MCF 10A (cell line): Measurements from ENCODE around the gene EME2. TPM values are rescaled to one million over a fixed set of nuclear protein-coding genes. Genes with fewer than 3 reads are reported as not detected.

Source experiments
- BruUV-seq: library from RNA; stranded (reverse); fragments of 400-500 nt; replicated peaks from 2 replicates; lab custom pipeline; 2021; lab: Mats Ljungman, UMichigan
- CTCF ChIA-PET: fragments of 300-600 bp; sonication (Branson Sonifier 250); formaldehyde crosslinking; extraction: SDS; loops from one replicate; lab custom pipeline; 2021; ENCODE audit warnings: antibody characterized with exemption, inconsistent platforms; lab: Yijun Ruan, JAX
- POLR2A ChIA-PET: fragments of 300-600, 350-650 bp; sonication (Branson Sonifier 250); formaldehyde crosslinking; extraction: SDS; loops from one replicate; lab custom pipeline; 2020; ENCODE audit warnings: antibody characterized with exemption, inconsistent platforms; lab: Yijun Ruan, JAX
- DNase-seq: peaks from one replicate; pipeline ENCODE4 v3.0.0-alpha.2; 2018; ENCODE audit not compliant: unreplicated experiment
- H3K27ac Mint-ChIP-seq: one replicate; pipeline ENCODE4 v1.8.0; 2022; ENCODE audit warnings: mild to moderate bottlenecking, low read depth, mixed read lengths; ENCODE audit not compliant: unreplicated experiment
- H3K27me3 Mint-ChIP-seq: one replicate; pipeline ENCODE4 v1.8.0; 2022; ENCODE audit warnings: mixed read lengths; ENCODE audit not compliant: insufficient read depth, unreplicated experiment
- H3K36me3 Mint-ChIP-seq: one replicate; pipeline ENCODE4 v1.8.0; 2022; ENCODE audit warnings: mild to moderate bottlenecking, moderate library complexity, mixed read lengths; ENCODE audit not compliant: insufficient read depth, unreplicated experiment
- H3K4me1 Mint-ChIP-seq: one replicate; pipeline ENCODE4 v1.8.0; 2022; ENCODE audit warnings: mixed read lengths; ENCODE audit not compliant: insufficient read depth, unreplicated experiment
- H3K4me3 Mint-ChIP-seq: one replicate; pipeline ENCODE4 v1.8.0; 2022; ENCODE audit warnings: mild to moderate bottlenecking, moderate library complexity, mixed read lengths; ENCODE audit not compliant: unreplicated experiment
- H3K9me3 Mint-ChIP-seq: one replicate; pipeline ENCODE4 v1.8.0; 2022; ENCODE audit warnings: mixed read lengths; ENCODE audit not compliant: unreplicated experiment
- intact Hi-C: fragments of 100-400 bp; cut with micrococcal nuclease; formaldehyde crosslinking; loops from 2 replicates; pipeline ENCODE4 v1.14.1; 2022
- total RNA-seq: library from RNA; stranded (reverse); gene quantifications from 2 replicates; pipeline ENCODE4 v1.2.3, GENCODE V29; 2022
- TF ChIP-seq, protein P1 (sequence below): fragments of 200-600 bp; IDR thresholded peaks from one replicate; pipeline ENCODE4 v1.8.0; 2022; ENCODE audit warnings: antibody characterized with exemption, mild to moderate bottlenecking; ENCODE audit not compliant: unreplicated experiment

The EME2 gene
- total RNA-seq, 1 experiment from 2014 or later: 20.6 TPM

DNA sequence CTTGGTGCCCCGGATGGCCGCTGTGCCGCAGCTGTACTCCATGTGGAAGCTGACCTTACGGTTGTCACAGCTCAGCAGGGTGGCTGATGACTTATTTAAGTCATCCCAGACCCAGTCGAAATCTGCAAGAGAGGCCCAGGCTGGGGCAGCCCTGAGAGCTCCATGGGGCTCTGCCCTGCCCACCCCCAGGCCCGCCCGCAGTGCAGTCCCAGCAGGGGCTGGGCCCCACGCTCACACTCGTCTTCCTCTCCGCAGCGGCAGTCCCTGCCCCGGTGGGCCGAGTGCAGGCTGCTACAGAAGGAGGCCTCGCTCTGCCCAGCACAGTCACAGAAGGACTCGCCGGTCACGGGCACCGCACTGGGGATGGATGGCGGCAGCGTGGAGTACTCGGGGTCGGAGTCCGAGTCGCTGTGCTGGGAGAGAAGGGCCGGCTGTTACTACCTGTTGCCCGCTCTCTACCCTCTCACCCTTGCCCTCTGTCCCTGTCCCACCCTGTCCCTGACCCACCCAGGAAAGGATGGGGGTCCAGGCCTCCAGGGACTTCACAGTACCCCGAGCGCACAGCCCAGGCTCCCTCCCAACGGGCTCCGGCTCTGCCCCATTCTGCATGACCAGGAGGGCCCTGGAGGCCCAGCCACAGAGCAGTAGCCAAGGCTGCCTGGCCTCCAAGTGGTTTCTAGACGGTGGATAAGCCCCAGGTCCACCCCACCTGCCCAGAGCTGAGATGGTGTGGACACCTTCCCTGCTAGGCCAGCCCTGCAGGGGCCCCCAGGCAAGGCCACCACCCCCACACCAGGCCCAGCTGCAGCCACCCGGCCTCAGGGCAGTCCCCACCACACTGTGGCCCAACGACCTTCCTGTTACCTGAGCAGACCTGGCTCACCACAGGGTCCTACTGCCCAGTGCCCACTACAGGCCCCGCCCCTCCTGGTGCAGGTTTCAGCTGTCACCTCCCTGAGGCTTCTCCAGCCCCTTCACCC is 5.9 kb downstream of the EME2 start:
- Mint-ChIP-seq H3K36me3 (peaks cover 61% of the 10 kb centered on the region), H3K27ac (no peak overlapping the region), H3K9me3 (no peaks in the 10 kb centered on the region), H3K27me3 (no peaks in the 10 kb centered on the region), H3K4me1 (peaks cover 4% of the 10 kb centered on the region), H3K4me3 (no peak overlapping the region)
- no TSS peak for BruUV-seq
- intact Hi-C loops: no loop called here
- DNase-seq: no peak
- ChIA-PET POLR2A (interaction anchor here (0.6 to 6.1 kb wide), 3 partner anchors 7 to 376 kb away, joined by 3 to 137 read pairs (median 5); partner anchors contain the start of genes EME2, JPT2, MRPS34 and NME3), CTCF (interaction anchor here (0.6 to 1.1 kb wide), 3 partner anchors 30 to 1066 kb away, joined by 3 to 4 read pairs (median 3); no protein-coding TSS in a partner anchor)
- TF ChIP-seq, protein P1, sequence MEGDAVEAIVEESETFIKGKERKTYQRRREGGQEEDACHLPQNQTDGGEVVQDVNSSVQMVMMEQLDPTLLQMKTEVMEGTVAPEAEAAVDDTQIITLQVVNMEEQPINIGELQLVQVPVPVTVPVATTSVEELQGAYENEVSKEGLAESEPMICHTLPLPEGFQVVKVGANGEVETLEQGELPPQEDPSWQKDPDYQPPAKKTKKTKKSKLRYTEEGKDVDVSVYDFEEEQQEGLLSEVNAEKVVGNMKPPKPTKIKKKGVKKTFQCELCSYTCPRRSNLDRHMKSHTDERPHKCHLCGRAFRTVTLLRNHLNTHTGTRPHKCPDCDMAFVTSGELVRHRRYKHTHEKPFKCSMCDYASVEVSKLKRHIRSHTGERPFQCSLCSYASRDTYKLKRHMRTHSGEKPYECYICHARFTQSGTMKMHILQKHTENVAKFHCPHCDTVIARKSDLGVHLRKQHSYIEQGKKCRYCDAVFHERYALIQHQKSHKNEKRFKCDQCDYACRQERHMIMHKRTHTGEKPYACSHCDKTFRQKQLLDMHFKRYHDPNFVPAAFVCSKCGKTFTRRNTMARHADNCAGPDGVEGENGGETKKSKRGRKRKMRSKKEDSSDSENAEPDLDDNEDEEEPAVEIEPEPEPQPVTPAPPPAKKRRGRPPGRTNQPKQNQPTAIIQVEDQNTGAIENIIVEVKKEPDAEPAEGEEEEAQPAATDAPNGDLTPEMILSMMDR: no peak

DNA sequence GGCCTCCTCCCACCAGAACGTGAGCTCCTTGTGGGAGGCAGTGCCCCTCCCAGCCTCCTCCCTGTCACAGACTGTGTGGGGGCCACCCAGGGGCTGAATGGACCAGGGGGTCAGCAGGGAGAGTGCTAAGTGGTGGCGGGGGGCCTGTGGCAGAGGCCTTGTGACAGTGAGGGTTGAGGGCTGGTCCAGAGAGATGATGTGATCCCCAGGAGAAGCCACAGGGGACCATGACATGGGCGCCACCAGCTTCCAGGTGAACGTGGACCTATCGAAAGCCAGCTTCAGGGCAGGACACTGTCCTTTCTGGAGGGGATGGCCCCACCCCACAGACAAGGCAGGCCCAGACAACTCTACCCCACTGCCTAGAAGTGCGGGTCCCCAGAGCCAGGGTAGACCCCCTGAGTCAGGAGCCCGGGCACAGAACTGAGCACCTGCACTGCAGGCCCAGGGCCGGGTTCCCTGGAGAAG is 6.7 kb downstream of the EME2 start:
- no peak for DNase-seq
- peaks cover 65% of the 10 kb centered on the region for H3K36me3 Mint-ChIP-seq
- POLR2A ChIA-PET: interaction anchor here (0.6 to 6.1 kb wide), 4 partner anchors 8 to 375 kb away, joined by 3 to 137 read pairs (median 4); partner anchors contain the start of genes EME2, MRPS34 and NME3
- no peak overlapping the region for H3K27ac Mint-ChIP-seq
- peaks cover 4% of the 10 kb centered on the region for H3K4me1 Mint-ChIP-seq
- BruUV-seq: no TSS peak
- CTCF ChIA-PET: interaction anchor here (1.1 to 1.3 kb wide), 2 partner anchors 34 to 72 kb away, joined by 3 read pairs; no protein-coding TSS in a partner anchor
- intact Hi-C loops: no loop called here
- TF ChIP-seq, protein P1: no peak
- no peak overlapping the region for H3K4me3 Mint-ChIP-seq
- no peaks in the 10 kb centered on the region for H3K9me3 Mint-ChIP-seq
- no peaks in the 10 kb centered on the region for H3K27me3 Mint-ChIP-seq

DNA sequence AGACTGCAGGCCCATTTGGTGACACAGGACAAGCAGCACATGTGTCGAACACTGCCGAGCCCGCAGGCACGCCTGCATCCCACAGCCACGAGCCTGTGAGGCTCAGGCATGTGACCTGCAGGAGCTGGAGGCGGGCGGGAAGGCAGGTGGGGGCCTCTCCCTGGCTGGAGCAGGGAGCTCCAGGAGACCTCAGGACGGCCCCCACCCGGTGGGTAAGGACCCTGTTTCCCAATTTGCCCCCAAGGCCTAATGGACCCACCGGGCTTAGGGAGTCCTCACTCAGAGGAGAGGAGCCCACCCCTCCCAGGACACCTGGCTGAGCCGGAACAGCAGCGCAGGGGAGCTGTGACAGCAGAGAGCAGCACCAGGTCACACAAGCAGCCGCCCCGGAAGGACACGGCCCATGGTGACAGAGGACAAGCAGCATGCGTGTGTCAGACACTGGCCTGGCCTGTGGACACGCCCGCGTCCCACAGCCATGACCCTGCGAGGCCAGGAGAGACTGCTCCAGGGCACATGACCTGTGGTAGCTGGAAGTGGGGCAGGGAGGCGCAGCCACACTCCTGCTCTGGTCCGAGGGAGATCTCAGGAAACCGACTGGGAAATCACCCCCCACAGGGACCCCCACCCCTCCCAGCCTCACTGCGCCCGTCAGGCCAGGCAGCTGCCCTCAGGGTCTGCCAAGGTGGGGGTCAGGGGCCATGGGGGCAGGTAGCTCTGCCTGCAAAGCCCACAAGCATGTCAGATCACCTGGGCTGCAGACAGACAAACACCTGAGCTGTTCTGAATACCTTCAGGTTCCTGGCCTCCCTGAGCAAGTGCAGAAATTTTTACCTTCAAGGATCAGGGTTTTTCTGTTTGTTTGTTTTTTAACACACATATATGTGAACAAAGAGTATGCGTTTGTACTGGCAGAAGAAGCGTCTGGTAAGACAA is 7.4 kb downstream of the EME2 start:
- intact Hi-C loops: no loop called here
- H3K9me3 Mint-ChIP-seq: no peaks in the 10 kb centered on the region
- POLR2A ChIA-PET: interaction anchor here (0.6 to 6.1 kb wide), 7 partner anchors 9 to 359 kb away, joined by 3 to 137 read pairs (median 4); partner anchors contain the start of genes EME2, MAPK8IP3, MRPS34 and NME3
- no peak overlapping the region for H3K27ac Mint-ChIP-seq
- H3K4me3 Mint-ChIP-seq: peak overlapping the region; percentile 88
- no TSS peak for BruUV-seq
- DNase-seq: no peak
- CTCF ChIA-PET: interaction anchor here (1.3 kb wide), 1 partner anchor 73 kb away, joined by 3 read pairs; no protein-coding TSS in a partner anchor
- TF ChIP-seq, protein P1: no peak
- peaks cover 65% of the 10 kb centered on the region for H3K36me3 Mint-ChIP-seq
- H3K27me3 Mint-ChIP-seq: no peaks in the 10 kb centered on the region
- H3K4me1 Mint-ChIP-seq: peaks cover 6% of the 10 kb centered on the region
